NCI-H1092 treated with DMSO at 0.1 percent for 48 hours (cell line): Measurements from ENCODE around the gene PROM2.

ENCODE experiments used
- DNase-seq: peaks from one replicate; lab custom pipeline; 2025; lab: John Stamatoyannopoulos, UW

PROM2 gene

GRCh38 chr2:95323347-95324155 lies 49.3 kb downstream of the PROM2 start:
- no peak for DNase-seq

- DNase-seq: no peak
These were observed 50.8 kb downstream of the PROM2 start for GRCh38 chr2:95325026-95325425.

- DNase-seq: no peak
These were observed 51.6 kb downstream of the PROM2 start for GRCh38 chr2:95325590-95326432.

- DNase-seq: no peak
These were observed 52.3 kb downstream of the PROM2 start for GRCh38 chr2:95326433-95327140.

- DNase-seq: no peak
These were observed 53.6 kb downstream of the PROM2 start for GRCh38 chr2:95327861-95328260.

GRCh38 chr2:95328358-95329125 lies 54.3 kb downstream of the PROM2 start:
- no peak for DNase-seq

- no peak for DNase-seq
These were observed 55.2 kb downstream of the PROM2 start for GRCh38 chr2:95329401-95329800.

- peak; percentile 10 for DNase-seq
These were observed 55.9 kb downstream of the PROM2 start for GRCh38 chr2:95329891-95330793.

- no peak for DNase-seq
These were observed 56.6 kb downstream of the PROM2 start for GRCh38 chr2:95330794-95331338.

- DNase-seq: no peak
These were observed 57.4 kb downstream of the PROM2 start for GRCh38 chr2:95331606-95332005.

- no peak for DNase-seq
These were observed 57.8 kb downstream of the PROM2 start for GRCh38 chr2:95332036-95332435.

- no peak for DNase-seq
These were observed 58.8 kb downstream of the PROM2 start for GRCh38 chr2:95333056-95333455.

GRCh38 chr2:95333888-95334338 lies 59.7 kb downstream of the PROM2 start:
- no peak for DNase-seq

- DNase-seq: no peak
These were observed 60.8 kb downstream of the PROM2 start for GRCh38 chr2:95334916-95335641.

GRCh38 chr2:95336406-95336805 lies 62.2 kb downstream of the PROM2 start:
- DNase-seq: no peak

- no peak for DNase-seq
These were observed 63.6 kb downstream of the PROM2 start for GRCh38 chr2:95337829-95338228.
